IPS-20b (cell line): ENCODE data around the gene DIRAS1.

Experiments used
- H3K27ac ChIP-seq: one replicate; pipeline ENCODE4 v1.5.1; 2013; ENCODE audit warnings: low read length
- H3K27me3 ChIP-seq: 2 replicates; pipeline ENCODE4 v1.6.1; 2013; ENCODE audit warnings: mild to moderate bottlenecking, low read length, inconsistent platforms; ENCODE audit not compliant: insufficient read depth
- H3K36me3 ChIP-seq: 2 replicates; pipeline ENCODE4 v1.6.1; 2013; ENCODE audit warnings: low read depth, mild to moderate bottlenecking, inconsistent platforms, low read length, moderate library complexity; ENCODE audit not compliant: insufficient read depth
- H3K4me1 ChIP-seq: 2 replicates; pipeline ENCODE4 v1.6.1; 2013; ENCODE audit warnings: mild to moderate bottlenecking, control low read depth, inconsistent platforms, low read length, moderate library complexity; ENCODE audit not compliant: insufficient read depth
- H3K4me3 ChIP-seq: 2 replicates; pipeline ENCODE4 v1.5.1; 2013; ENCODE audit warnings: mild to moderate bottlenecking, low read length, inconsistent platforms
- H3K9ac ChIP-seq: 2 replicates; pipeline ENCODE4 v1.6.1; 2013; ENCODE audit warnings: low read depth, mild to moderate bottlenecking, inconsistent platforms, low read length, moderate library complexity
- H3K9me3 ChIP-seq: 2 replicates; pipeline ENCODE4 v1.6.1; 2013; ENCODE audit warnings: mild to moderate bottlenecking, low read depth, low read length, inconsistent platforms; ENCODE audit not compliant: insufficient read depth

The DIRAS1 gene

GRCh38 chr19:2750808-2751437, 29.8 kb upstream of the DIRAS1 start:
- Histone ChIP-seq H3K27ac (no peak overlapping the region), H3K4me1 (no peaks in the 10 kb centered on the region), H3K27me3 (peaks cover 13% of the 10 kb centered on the region), H3K9ac (no peak overlapping the region), H3K36me3 (peaks cover 27% of the 10 kb centered on the region), H3K9me3 (no peaks in the 10 kb centered on the region), H3K4me3 (no peak overlapping the region)

GRCh38 chr19:2747349-2747748, 26.2 kb upstream of the DIRAS1 start:
- Histone ChIP-seq H3K36me3 (no peaks in the 10 kb centered on the region), H3K4me3 (no peak overlapping the region), H3K27ac (no peak overlapping the region), H3K4me1 (no peaks in the 10 kb centered on the region), H3K9ac (no peak overlapping the region), H3K27me3 (peaks cover 28% of the 10 kb centered on the region), H3K9me3 (no peaks in the 10 kb centered on the region)

- Histone ChIP-seq H3K9me3 (no peaks in the 10 kb centered on the region), H3K36me3 (no peaks in the 10 kb centered on the region), H3K9ac (no peak overlapping the region), H3K27ac (no peak overlapping the region), H3K4me1 (no peaks in the 10 kb centered on the region), H3K27me3 (peaks cover 34% of the 10 kb centered on the region), H3K4me3 (no peak overlapping the region)
Observed at GRCh38 chr19:2744113-2744512, 22.9 kb upstream of the DIRAS1 start.

DNA sequence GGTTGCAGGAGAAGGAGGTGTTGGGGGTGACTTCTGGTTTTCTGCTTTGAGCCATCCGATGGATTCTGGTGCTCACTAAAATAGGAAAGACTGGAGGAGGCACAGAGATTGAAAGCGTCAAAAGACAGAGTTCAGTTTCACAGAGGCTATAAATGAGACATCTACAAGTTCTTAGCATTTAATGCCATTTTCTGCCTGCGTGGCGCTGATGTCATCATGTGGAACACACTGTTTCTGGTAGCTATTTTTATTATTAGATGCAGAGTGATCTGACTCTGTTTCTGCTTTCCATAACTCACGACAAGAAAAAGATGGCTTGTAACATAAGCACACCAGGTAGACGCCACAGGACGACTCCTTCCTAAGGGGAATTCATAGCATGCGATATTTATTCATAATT, 21.9 kb upstream of the DIRAS1 start:
- no peaks in the 10 kb centered on the region for H3K36me3 ChIP-seq

DNA sequence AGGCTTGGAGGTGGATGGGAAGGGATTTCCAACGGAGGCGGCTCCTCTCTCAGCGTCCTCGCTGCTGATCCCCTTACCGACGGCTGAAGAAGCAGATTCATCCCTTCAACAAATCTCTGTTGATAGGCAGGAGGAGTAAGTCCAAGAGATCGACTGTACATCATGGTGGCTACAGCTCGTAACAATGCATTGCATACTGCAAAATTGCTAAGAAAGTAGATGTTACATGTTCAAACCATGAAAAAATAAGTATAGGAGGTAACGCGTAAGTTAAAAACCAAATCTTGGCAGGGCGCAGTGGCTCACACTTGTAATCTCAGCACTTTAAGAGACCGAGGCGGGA, 19.1 kb upstream of the DIRAS1 start:
- H3K27ac ChIP-seq = no peak overlapping the region
- no peak overlapping the region for H3K9ac ChIP-seq
- H3K36me3 ChIP-seq = peaks cover 17% of the 10 kb centered on the region
- no peaks in the 10 kb centered on the region for H3K9me3 ChIP-seq
- no peak overlapping the region for H3K4me3 ChIP-seq
- no peaks in the 10 kb centered on the region for H3K4me1 ChIP-seq
- H3K27me3 ChIP-seq = peaks cover 20% of the 10 kb centered on the region

More for the DNA sequence above, 21.9 kb upstream of the DIRAS1 start:
- no peak overlapping the region for H3K27ac ChIP-seq
- peaks cover 25% of the 10 kb centered on the region for H3K27me3 ChIP-seq
- H3K4me3 ChIP-seq = no peak overlapping the region
- H3K9ac ChIP-seq = no peak overlapping the region
- no peaks in the 10 kb centered on the region for H3K4me1 ChIP-seq
- H3K9me3 ChIP-seq = no peaks in the 10 kb centered on the region

DNA sequence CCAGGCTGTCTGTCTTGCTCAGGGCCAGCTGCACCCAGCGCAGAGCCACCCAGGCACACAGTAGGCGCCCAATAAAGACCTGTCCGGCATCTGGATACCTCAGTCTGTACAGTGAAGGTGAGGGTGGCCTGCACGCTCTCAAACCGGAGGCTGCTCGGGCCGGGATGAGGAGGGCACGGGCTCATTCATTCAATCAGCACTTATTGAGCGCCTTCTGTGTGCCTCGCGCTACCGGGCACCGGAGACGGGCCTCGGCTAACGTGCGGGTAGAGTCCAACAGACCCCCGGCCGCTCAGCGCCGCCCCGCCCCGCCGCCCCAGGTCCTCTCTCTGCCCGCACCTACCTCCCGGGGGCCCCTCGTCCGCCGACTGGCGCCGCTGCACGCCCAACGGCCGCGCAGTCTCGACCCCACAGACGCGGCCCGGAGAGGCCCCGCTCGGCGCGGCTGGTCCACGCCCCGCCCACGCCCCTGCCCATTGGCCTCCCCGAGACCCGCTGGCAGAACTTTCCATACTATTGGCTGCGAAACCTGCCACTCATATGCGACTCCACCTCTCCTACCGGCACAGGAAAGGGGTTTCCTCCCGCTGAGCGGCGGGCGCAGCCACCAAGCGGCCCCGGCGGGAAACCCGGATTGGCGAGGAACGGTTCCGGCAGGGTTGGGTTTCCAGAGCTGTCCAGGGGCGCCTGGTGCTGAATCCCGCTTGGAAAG, 18.6 kb upstream of the DIRAS1 start, which contains the start of gene SLC39A3:
TSS of gene SLC39A3 (minus strand) at position 416 of the 712 bp plus-strand sequence. CDS start 2,760 bp downstream, outside the sequence.
- Histone ChIP-seq H3K9ac (peak within 1 kb of the TSS; percentile 62; the same call in 1 of the 2 replicates), H3K36me3 (peaks cover 23% of the 10 kb centered on the region), H3K9me3 (no peaks in the 10 kb centered on the region), H3K4me1 (no peaks in the 10 kb centered on the region), H3K4me3 (peak within 1 kb of the TSS; percentile 85), H3K27ac (no peak within 1 kb of the TSS), H3K27me3 (peaks cover 20% of the 10 kb centered on the region)

- Histone ChIP-seq H3K36me3 (peaks cover 27% of the 10 kb centered on the region), H3K9me3 (no peaks in the 10 kb centered on the region), H3K27ac (no peak overlapping the region), H3K4me1 (no peaks in the 10 kb centered on the region), H3K4me3 (no peak overlapping the region), H3K9ac (no peak overlapping the region), H3K27me3 (peaks cover 4% of the 10 kb centered on the region)
Observed at GRCh38 chr19:2736550-2737190, 15.5 kb upstream of the DIRAS1 start.

DNA sequence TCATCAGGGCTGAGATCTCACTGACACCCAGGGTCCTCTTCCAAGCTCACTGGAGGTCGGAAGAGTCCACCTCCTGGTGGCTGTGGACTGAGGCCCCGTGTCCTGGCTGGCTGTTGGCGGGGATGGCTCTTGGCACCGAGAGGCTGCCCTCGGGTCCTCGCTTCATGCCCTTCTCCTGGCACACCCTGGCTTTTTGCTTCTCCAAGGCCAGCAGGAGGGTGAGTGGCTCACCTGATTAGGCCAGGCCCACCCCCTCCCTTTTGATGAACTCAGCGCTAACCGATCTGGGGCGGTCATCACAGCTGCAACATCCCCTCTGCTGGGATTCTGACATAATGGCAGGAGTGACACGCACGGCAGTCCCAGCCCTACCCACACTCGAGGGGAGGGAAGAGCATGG, 14.2 kb upstream of the DIRAS1 start:
- no peaks in the 10 kb centered on the region for H3K9me3 ChIP-seq
- H3K36me3 ChIP-seq = peaks cover 27% of the 10 kb centered on the region
- H3K4me3 ChIP-seq = no peak overlapping the region
- no peak overlapping the region for H3K27ac ChIP-seq
- no peaks in the 10 kb centered on the region for H3K4me1 ChIP-seq
- no peaks in the 10 kb centered on the region for H3K27me3 ChIP-seq
- H3K9ac ChIP-seq = no peak overlapping the region

- Histone ChIP-seq H3K9ac (no peak overlapping the region), H3K4me1 (no peaks in the 10 kb centered on the region), H3K27me3 (no peaks in the 10 kb centered on the region), H3K9me3 (no peaks in the 10 kb centered on the region), H3K36me3 (peaks cover 27% of the 10 kb centered on the region), H3K27ac (no peak overlapping the region), H3K4me3 (no peak overlapping the region)
Observed at GRCh38 chr19:2734589-2735288, 13.6 kb upstream of the DIRAS1 start.

GRCh38 chr19:2733930-2734588, 12.9 kb upstream of the DIRAS1 start:
- no peaks in the 10 kb centered on the region for H3K9me3 ChIP-seq
- H3K9ac ChIP-seq = no peak overlapping the region
- peaks cover 27% of the 10 kb centered on the region for H3K36me3 ChIP-seq
- no peak overlapping the region for H3K4me3 ChIP-seq
- no peaks in the 10 kb centered on the region for H3K4me1 ChIP-seq
- no peak overlapping the region for H3K27ac ChIP-seq
- H3K27me3 ChIP-seq = no peaks in the 10 kb centered on the region

GRCh38 chr19:2732883-2733282, 11.7 kb upstream of the DIRAS1 start:
- Histone ChIP-seq H3K4me1 (no peaks in the 10 kb centered on the region), H3K4me3 (no peak overlapping the region), H3K27ac (no peak overlapping the region), H3K9me3 (no peaks in the 10 kb centered on the region), H3K9ac (no peak overlapping the region), H3K36me3 (peaks cover 27% of the 10 kb centered on the region), H3K27me3 (peaks cover 4% of the 10 kb centered on the region; the same call in 1 of the 2 replicates)
